Stimulated activated CD4-positive, alpha-beta T cell treated with anti-CD3 and anti-CD28 coated beads, Interleukin-15, amount 100 ng/mL, for 24 hours (primary cell): ENCODE data around the gene PDCL2.
"Not testable (repeated sequence)": the region's sequence is repeated elsewhere in the genome, so short reads cannot be mapped to it uniquely, and the experiment has no call there.

Experiments
- DNase-seq: peaks from one replicate; pipeline ENCODE4 v3.0.0-alpha.2; 2020

Gene PDCL2, protein sequence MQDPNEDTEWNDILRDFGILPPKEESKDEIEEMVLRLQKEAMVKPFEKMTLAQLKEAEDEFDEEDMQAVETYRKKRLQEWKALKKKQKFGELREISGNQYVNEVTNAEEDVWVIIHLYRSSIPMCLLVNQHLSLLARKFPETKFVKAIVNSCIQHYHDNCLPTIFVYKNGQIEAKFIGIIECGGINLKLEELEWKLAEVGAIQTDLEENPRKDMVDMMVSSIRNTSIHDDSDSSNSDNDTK

GRCh38 chr4:55592014-55592413 is at the start of gene PDCL2:
Gene PDCL2 (minus strand): TSS chr4:55592245. CDS start chr4:55592109, 136 bp downstream.
- DNase-seq: no peak

GRCh38 chr4:55637272-55637820 is 45.3 kb upstream of the PDCL2 start:
- DNase-seq: no peak

- DNase-seq: no peak
These were observed 44.6 kb upstream of the PDCL2 start for GRCh38 chr4:55636656-55636999.

GRCh38 chr4:55635741-55636655 is 44.0 kb upstream of the PDCL2 start, which contains the start of gene NMU:
Gene NMU (minus strand): TSS chr4:55636298. CDS start chr4:55636192, 106 bp downstream.
- peak; percentile 66 for DNase-seq

- peak; percentile 3 for DNase-seq
These were observed 43.2 kb upstream of the PDCL2 start for GRCh38 chr4:55635282-55635681.

DNA sequence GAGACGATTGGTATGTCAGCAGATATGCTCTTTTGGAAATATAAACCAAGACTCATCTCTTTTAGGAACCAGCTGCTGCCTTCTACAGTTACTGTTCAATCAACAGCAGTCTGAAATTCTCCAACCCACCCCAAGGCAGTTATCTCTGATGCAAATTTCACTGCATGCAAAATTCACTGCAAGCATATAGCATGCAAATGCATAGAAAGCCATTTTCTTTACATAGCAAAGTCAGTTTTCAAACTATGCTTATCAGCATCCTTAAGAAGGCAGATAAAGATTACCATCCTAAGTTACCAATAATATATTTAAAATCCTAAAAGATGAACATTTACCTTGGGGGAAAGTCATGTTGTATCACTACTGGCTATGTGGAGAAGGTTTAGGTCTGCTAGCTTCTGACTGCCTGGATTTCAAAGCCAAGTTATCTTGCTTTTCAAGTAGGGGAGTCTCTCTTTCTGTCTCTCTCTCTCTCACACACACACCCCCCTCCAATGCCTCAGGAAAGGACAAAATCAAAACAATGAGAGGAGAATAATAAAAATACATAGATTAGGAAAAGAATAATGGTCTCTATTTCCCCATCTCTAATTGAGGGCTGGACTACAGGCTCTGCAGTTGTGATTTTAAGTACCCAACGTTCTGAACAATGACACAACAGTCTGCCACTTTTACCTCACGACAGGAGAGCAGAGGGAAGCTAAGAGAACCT is 42.5 kb upstream of the PDCL2 start:
- no peak for DNase-seq

DNA sequence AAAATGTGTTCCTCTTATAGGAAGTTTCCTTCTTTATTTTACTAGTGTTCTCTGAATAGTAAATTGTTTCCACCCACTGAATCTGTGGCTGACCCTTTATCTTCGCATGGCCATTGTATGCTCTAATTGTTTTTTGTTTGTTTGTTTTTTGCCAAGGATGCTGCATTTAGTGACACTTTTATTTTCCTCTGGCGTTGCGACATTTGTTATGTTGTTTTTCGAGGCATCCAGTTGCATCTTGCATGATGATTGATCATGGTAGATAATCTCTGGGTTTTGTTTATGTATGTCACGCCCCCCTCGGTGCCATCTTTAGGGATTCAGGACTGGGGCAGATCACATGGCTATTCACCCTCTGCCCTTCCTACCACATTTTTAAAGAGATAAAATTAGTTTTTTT is 41.9 kb upstream of the PDCL2 start:
- no peak for DNase-seq

DNA sequence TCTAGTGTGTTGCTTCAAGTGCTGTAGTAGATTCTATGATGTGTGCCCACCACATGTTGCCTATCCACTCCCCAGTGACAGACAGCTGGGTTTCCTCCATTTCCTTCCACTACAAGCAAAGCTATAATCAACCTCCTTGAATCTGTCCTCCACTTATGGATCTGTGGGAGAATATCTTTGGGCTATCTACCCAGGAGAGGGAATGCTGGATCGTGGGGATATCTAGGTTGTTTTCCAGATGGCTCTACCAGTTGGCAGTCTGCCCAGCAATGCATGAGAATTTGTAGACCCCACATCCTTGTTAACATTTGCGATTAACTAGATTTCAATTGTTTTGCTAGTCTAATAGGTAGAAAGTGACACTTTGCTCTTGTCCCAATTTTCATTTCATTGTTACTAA is 33.8 kb upstream of the PDCL2 start:
- DNase-seq: no peak

DNA sequence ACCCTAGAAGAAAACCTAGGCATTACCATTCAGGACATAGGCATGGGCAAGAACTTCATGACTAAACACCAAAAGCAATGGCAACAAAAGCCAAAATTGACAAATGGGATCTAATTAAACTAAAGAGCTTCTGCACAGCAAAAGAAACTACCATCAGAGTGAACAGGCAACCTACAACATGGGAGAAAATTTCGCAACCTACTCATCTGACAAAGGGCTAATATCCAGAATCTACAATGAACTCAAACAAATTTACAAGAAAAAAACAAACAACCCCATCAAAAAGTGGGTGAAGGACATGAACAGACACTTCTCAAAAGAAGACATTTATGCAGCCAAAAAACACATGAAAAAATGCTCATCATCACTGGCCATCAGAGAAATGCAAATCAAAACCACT is 32.0 kb upstream of the PDCL2 start:
- DNase-seq: not testable (repeated sequence)

- DNase-seq: no peak
These were observed 26.6 kb upstream of the PDCL2 start for GRCh38 chr4:55618546-55619143.

- DNase-seq: no peak
These were observed 25.6 kb upstream of the PDCL2 start for GRCh38 chr4:55617587-55618197.

- no peak for DNase-seq
These were observed 23.0 kb upstream of the PDCL2 start for GRCh38 chr4:55615008-55615407.

DNA sequence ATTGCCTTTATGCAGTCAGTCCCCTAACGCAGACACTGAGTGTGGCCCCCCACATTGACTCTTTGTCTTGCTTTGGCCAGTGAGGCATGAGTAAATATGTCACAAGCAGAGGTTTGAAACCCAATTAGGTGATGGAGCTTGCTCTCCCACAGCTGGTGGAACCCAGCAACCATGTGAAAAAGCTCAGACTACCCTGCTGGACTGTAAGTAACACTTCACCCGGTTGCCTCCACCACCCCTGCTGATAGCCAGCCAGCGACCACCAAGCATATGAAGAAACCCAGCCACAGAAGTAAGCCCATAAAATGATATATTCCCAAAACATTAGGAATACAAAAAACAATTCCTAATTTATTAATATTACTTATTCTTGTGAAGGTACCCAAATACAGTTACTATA is 21.6 kb upstream of the PDCL2 start:
- no peak for DNase-seq

DNA sequence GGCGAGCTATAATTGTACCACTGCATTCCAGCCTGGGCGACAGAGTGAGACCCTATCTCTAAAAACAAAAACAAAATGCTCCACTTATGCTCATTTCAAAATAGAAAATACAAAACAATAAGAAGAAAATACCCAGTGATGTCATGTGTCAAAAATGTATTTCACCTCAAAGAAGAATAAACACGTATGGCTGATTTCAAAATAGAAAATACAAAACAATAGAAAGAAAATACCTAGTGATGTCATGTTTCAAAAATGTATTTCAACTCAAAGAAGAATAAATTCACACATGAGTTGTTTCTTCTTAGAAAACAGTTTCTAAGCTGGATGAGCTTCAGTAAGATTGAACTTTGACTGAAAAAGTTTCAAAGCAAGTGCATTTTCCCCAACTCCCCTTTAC is 20.3 kb upstream of the PDCL2 start:
- no peak for DNase-seq

DNA sequence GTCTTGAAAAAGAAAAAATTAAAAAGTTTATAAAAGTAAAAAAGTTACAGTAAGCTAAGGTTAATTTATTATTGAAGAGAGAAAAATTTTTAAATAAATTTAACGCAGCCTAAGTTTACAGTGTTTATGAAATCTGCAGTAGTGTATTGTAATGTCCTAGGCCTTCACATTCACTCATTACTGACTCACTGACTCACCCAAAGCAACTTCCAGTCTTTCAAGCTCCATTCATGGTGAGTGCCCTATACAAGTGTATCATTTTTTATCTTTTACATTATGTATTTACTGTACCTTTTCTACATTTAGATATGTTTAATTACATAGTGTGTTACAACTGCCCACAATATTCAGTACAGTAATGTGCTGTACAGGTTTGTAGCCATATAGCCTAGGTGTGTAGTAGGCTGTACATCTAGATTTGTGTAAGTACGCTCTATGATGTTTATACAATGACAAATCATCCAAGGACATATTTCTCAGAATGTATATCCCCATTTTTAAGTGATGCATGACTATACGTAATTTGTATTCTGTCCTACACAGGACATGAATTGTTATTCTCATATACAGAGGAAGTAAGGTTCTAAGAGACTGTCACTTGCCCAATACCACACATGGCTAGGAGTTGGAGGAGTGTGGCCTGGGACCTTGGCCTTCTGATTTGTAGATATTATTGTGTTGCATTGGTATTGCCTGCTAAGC is 19.5 kb upstream of the PDCL2 start:
- no peak for DNase-seq

- DNase-seq: no peak
These were observed 18.3 kb upstream of the PDCL2 start for GRCh38 chr4:55610381-55610780.

- no peak for DNase-seq
These were observed 17.4 kb upstream of the PDCL2 start for GRCh38 chr4:55609393-55609866.

DNA sequence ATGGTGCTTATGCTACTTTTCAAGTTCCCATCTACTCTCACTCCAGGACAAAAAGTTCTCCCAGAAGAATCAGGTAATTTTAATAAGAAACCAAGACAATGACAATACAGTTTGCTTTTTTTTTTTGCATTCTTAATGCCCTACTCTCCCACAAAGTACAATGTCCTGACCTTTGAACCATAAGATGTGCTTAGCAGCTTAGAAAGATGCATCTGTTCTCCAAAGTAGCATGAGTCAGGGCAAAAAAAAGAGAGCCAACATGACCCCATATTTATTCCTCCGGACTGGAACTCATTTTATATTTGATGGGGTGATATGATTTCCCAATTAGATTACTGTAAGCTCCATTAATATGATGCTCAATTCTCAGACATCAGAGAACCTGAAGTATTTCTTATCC is 16.5 kb upstream of the PDCL2 start:
- DNase-seq: no peak

DNA sequence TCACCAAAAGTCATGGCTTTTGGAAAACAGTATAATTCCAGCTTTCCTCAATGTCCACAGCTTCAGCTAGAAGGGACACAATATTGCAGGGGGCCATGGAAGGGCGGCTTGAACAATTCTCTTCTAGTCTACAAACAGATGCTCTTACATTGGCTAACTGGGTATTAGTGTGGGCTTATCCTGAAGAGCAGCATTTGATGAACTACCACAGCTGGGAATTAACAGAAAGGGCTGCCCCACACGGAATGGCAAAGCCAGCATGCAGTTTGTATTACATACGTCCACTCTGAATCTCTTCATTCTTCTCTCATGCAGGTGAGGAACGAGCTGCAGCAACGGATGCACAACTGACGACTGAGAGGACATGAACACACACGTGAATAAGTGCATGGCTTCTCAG is 13.0 kb upstream of the PDCL2 start:
- no peak for DNase-seq

- DNase-seq: no peak
These were observed 8.6 kb upstream of the PDCL2 start for GRCh38 chr4:55600640-55601039.

DNA sequence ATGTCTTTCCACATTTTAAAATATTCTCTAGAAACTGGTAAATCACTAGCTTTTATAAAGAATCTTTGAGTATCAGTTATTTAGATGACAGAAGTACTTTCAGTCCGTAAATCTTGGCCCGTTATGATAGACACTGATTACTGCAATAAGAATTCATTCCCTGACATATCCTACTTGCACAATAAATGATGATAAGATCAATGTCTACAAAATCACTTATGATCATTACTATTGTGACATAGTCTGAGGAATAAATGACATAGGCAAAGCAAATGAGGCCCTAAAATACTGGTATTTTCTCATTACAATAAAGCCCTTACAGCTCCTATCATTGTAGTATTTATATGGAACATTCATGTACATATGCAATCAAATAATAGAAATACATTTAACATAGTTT is 6.6 kb upstream of the PDCL2 start:
- no peak for DNase-seq

- no peak for DNase-seq
These were observed 3.9 kb downstream of the PDCL2 start for GRCh38 chr4:55588160-55588559.
